DOHH2 (cell line): ENCODE measurements around the gene KAT7.

Source experiments
- CTCF ChIP-seq: fragments of 200-600 bp; sonication (generic); IDR thresholded peaks from one replicate; pipeline ENCODE4 v1.5.1; 2014; ENCODE audit warnings: antibody characterized with exemption, mild to moderate bottlenecking, low read depth, low read length; ENCODE audit not compliant: poor library complexity, severe bottlenecking
- EZH2phosphoT487 ChIP-seq: fragments of 200-600 bp; sonication (generic); IDR thresholded peaks from 2 replicates; pipeline ENCODE4 v1.6.1; 2017; ENCODE audit warnings: borderline replicate concordance, mild to moderate bottlenecking, antibody characterized with exemption, low read length, moderate library complexity, mixed read lengths

- TF ChIP-seq CTCF, result no peak
- TF ChIP-seq EZH2phosphoT487, result no peak
These were observed 9.2 kb upstream of the KAT7 start for GRCh38 chr17:49779156-49779738.
